ENCODE data around the gene OR14I1. TPM values are rescaled to one million over a fixed set of nuclear protein-coding genes. Genes with fewer than 3 reads are reported as not detected.

OR14I1 gene
- total and polyA plus RNA-seq, 10 donors, result not detected

DNA sequence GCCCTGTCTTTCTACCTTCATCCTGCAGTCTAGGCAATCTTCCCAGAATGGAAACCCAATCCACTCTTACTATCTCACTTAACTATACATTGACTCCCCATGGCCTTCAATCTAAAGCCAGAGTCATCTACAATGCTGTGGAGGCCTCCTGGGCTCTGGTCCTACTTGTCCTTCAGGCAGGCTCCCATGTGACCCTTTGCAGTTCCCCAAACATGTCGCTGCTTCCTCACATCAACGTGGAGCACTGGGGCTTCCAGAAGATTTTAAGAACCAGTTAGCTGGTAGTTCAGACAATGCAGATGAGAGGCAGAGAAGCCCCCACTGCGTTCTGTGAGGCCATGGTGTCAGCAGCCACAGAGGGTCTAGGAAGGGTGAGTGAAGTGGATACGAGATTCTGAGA, 34.4 kb upstream of the OR14I1 start:
- TF ChIP-seq POLR2A (IDR thresholded peaks at IDR 0.05) (no peak), POLR2AphosphoS5 (IDR thresholded peaks at IDR 0.05) (no peak)
- TF ChIP-seq, protein P1, sequence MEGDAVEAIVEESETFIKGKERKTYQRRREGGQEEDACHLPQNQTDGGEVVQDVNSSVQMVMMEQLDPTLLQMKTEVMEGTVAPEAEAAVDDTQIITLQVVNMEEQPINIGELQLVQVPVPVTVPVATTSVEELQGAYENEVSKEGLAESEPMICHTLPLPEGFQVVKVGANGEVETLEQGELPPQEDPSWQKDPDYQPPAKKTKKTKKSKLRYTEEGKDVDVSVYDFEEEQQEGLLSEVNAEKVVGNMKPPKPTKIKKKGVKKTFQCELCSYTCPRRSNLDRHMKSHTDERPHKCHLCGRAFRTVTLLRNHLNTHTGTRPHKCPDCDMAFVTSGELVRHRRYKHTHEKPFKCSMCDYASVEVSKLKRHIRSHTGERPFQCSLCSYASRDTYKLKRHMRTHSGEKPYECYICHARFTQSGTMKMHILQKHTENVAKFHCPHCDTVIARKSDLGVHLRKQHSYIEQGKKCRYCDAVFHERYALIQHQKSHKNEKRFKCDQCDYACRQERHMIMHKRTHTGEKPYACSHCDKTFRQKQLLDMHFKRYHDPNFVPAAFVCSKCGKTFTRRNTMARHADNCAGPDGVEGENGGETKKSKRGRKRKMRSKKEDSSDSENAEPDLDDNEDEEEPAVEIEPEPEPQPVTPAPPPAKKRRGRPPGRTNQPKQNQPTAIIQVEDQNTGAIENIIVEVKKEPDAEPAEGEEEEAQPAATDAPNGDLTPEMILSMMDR (IDR thresholded peaks at IDR 0.05 in 8 of 11, conservative IDR thresholded peaks at IDR 0.05 in 3 of 11), result no peak
- DNase-seq, result no peak
- intact Hi-C loops (cut with DNase I; ENCODE audit: low total_unique reads), result no loop called here
- Histone ChIP-seq H3K9me3 (peaks cover 0 to 10% (median 0%) of the 10 kb centered on the region in 8 donors), H3K4me3 (no peak overlapping the region), H3K36me3 (no peaks in the 10 kb centered on the region), H3K4me1 (peaks cover 0 to 5% (median 0%) of the 10 kb centered on the region in 6 donors), H3K27ac (peak overlapping the region in 1 of 8 donors; percentile 16), H3K27me3 (replicated peaks in 1 of 7) (no peaks in the 10 kb centered on the region)
- 54 to 73% (median 57%) methylated on average over 4 of the region's 4 CpGs for WGBS, 5 donors

DNA sequence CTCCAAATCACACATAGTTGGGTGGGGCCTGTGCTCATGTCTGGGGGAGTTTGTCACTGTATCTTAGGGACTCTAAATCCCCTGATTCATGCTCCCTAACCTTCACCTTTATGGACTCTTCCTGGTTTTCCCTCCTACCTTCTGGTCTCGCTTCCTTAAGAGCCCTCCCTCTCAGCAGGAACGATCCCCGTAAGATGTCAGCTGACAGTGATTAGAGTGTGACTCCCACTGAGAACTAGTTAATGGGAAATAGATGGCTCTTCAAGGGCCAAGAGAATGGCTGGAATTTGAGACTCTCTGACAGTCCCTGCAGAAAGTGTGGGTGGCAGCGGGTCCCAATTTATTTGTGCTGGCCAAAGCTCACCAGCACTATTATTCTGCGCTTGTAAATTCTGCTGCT, 31.0 kb upstream of the OR14I1 start:
- H3K4me1 ChIP-seq, result no peaks in the 10 kb centered on the region
- DNase-seq, result no peak
- intact Hi-C loops (cut with DNase I; ENCODE audit: low total_unique reads), result no loop called here
- H3K36me3 ChIP-seq, result no peaks in the 10 kb centered on the region
- no peak overlapping the region for H3K4me3 ChIP-seq
- no peaks in the 10 kb centered on the region for H3K27me3 ChIP-seq (replicated peaks in 1 of 7)
- H3K27ac ChIP-seq, result no peak overlapping the region
- H3K9me3 ChIP-seq, result peaks cover 0 to 10% (median 0%) of the 10 kb centered on the region in 8 donors
- TF ChIP-seq, protein P1 (IDR thresholded peaks at IDR 0.05 in 8 of 11, conservative IDR thresholded peaks at IDR 0.05 in 3 of 11), result no peak
- no peak for TF ChIP-seq POLR2AphosphoS5 (IDR thresholded peaks at IDR 0.05)
- TF ChIP-seq POLR2A (IDR thresholded peaks at IDR 0.05), result no peak
- 74 to 95% (median 85%) methylated on average over 5 of the region's 5 CpGs for WGBS, 5 donors

DNA sequence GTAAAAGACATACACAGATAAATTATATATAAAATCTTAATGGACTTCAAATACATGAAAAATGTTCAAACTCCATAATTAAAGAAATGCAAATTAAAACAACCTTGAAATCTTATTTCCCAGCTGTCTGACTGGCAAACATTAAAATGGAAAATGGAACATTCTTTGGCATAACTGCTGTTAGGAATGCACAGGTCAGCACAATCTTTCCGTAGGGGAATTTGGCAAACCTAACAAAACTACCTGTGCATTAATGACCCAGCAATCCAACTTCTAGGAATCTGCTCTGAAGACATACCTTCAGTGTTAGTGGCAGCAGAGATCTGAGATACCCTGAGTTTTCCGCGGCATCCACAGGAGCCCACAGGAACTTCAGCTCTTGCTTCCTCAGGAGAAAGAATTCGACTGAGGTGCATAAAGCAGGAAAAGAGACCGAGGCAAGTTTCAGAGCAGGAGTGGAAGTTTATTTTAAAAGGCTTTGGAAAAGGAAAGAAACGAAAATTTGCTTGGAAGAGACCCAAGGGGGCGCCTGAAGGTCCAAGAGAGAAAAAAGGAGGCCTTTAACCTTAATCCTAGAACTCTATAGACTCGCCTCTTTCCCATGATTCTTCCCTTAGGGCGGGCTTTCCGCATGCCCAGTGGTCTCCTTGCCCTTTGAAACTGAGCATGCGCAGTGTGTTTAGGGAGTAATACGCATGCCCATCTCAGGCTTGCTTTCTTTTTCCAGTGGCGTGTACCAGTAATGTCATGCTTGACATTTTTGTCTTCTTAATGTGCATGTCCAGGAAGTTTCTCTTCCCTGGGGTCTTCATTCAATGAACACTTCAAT, 28.2 kb upstream of the OR14I1 start:
- 72 to 83% (median 81%) methylated on average over 13 of the region's 13 CpGs for WGBS, 5 donors
- Histone ChIP-seq H3K9me3 (peaks cover 0 to 10% (median 0%) of the 10 kb centered on the region in 8 donors), H3K4me1 (no peaks in the 10 kb centered on the region), H3K27ac (no peak overlapping the region), H3K36me3 (no peaks in the 10 kb centered on the region), H3K27me3 (replicated peaks in 1 of 7) (no peaks in the 10 kb centered on the region), H3K4me3 (no peak overlapping the region)
- DNase-seq, result no peak
- no peak for TF ChIP-seq POLR2AphosphoS5 (IDR thresholded peaks at IDR 0.05)
- TF ChIP-seq POLR2A (IDR thresholded peaks at IDR 0.05), result no peak
- TF ChIP-seq, protein P1 (IDR thresholded peaks at IDR 0.05 in 8 of 11, conservative IDR thresholded peaks at IDR 0.05 in 3 of 11), result no peak
- intact Hi-C loops (cut with DNase I; ENCODE audit: low total_unique reads), result no loop called here

DNA sequence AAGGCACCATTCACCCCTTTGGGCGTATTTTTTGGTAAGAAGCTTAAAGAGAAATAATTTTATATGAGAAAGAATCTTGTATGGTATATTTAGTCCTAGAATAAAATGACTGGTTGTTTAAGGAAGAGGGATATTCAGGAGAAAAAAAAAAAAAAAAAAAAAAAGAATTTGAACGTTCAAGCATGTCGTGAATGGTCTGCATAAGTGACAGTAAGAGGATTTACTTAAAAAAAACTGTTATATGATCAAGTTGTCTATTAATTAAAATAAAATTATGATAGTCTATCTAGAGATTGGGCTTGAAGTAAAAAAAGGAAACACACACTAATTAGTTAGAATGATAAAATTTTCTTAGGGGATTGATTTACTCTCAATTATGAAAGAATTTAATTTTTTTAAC, 11.7 kb upstream of the OR14I1 start:
- no peak overlapping the region for H3K4me3 ChIP-seq
- peaks cover 0 to 47% (median 37%) of the 10 kb centered on the region in 8 donors for H3K9me3 ChIP-seq
- 40 to 53% (median 53%) methylated on average over 3 of the region's 3 CpGs for WGBS, 5 donors
- no peaks in the 10 kb centered on the region for H3K36me3 ChIP-seq
- peaks cover 0 to 24% (median 0%) of the 10 kb centered on the region in 6 donors for H3K4me1 ChIP-seq
- intact Hi-C loops (cut with DNase I; ENCODE audit: low total_unique reads), result no loop called here
- TF ChIP-seq, protein P1 (IDR thresholded peaks at IDR 0.05 in 8 of 11, conservative IDR thresholded peaks at IDR 0.05 in 3 of 11), result no peak
- no peak for TF ChIP-seq POLR2AphosphoS5 (IDR thresholded peaks at IDR 0.05)
- no peak for DNase-seq
- no peak overlapping the region for H3K27ac ChIP-seq
- H3K27me3 ChIP-seq (replicated peaks in 1 of 7), result no peaks in the 10 kb centered on the region
